H9 (cell line): Measurements from ENCODE around the gene RGS2. TPM values are rescaled to one million over a fixed set of nuclear protein-coding genes. Genes with fewer than 3 reads are reported as not detected.
A peak's percentile ranks its signal among the peaks of the same experiment; 100 is the strongest.

Source experiments
- DNase-seq: peaks from one replicate; pipeline ENCODE4 v3.0.0-alpha.2; 2017
- H2AFZ ChIP-seq: one replicate; pipeline ENCODE4 v1.6.1; 2013; ENCODE audit warnings: mild to moderate bottlenecking, low read length, control low read depth, moderate library complexity
- H2AK5ac ChIP-seq: 2 replicates; pipeline ENCODE4 v1.6.1; 2013; ENCODE audit warnings: low read length, control low read depth, mixed read lengths; ENCODE audit not compliant: insufficient read length
- H2BK120ac ChIP-seq: one replicate; pipeline ENCODE4 v1.6.1; 2013; ENCODE audit warnings: low read depth, mild to moderate bottlenecking, low read length, control low read depth, inconsistent platforms; ENCODE audit not compliant: poor library complexity, severe bottlenecking
- H2BK12ac ChIP-seq: 2 replicates; pipeline ENCODE4 v1.6.1; 2013; ENCODE audit warnings: low read length, control low read depth, mixed read lengths, low read depth; ENCODE audit not compliant: insufficient read length
- H2BK15ac ChIP-seq: 2 replicates; pipeline ENCODE4 v1.6.1; 2013; ENCODE audit warnings: low read depth, low read length, control low read depth
- H2BK20ac ChIP-seq: one replicate; pipeline ENCODE4 v1.6.1; 2013; ENCODE audit warnings: low read depth, mild to moderate bottlenecking, low read length, control low read depth, inconsistent platforms; ENCODE audit not compliant: poor library complexity, severe bottlenecking
- H2BK5ac ChIP-seq: 2 replicates; pipeline ENCODE4 v1.6.1; 2013; ENCODE audit warnings: low read length, control low read depth, mixed read lengths; ENCODE audit not compliant: insufficient read length
- H3K14ac ChIP-seq: 2 replicates; pipeline ENCODE4 v1.6.1; 2013; ENCODE audit warnings: low read length, control low read depth; ENCODE audit not compliant: insufficient read depth
- H3K18ac ChIP-seq: 2 replicates; pipeline ENCODE4 v1.6.1; 2013; ENCODE audit warnings: low read depth, mild to moderate bottlenecking, mixed read lengths, low read length, control low read depth; ENCODE audit not compliant: insufficient read length
- H3K23ac ChIP-seq: 2 replicates; pipeline ENCODE4 v1.6.1; 2013; ENCODE audit warnings: low read length, control low read depth, mixed read lengths, low read depth; ENCODE audit not compliant: insufficient read length
- H3K23me2 ChIP-seq: 2 replicates; pipeline ENCODE4 v1.6.1; 2013; ENCODE audit warnings: low read depth, mild to moderate bottlenecking, mixed read lengths, low read length, control low read depth; ENCODE audit not compliant: insufficient read length, poor library complexity, severe bottlenecking
- H3K27ac ChIP-seq: 2 replicates; pipeline ENCODE4 v1.5.1; 2013; ENCODE audit warnings: low read length, control low read depth, mixed read lengths, low read depth; ENCODE audit not compliant: insufficient read length
- H3K27me3 ChIP-seq: 2 replicates; pipeline ENCODE4 v1.6.1; 2013; ENCODE audit warnings: low read length, control low read depth, inconsistent platforms; ENCODE audit not compliant: insufficient read depth
- H3K4ac ChIP-seq: 2 replicates; pipeline ENCODE4 v1.6.1; 2013; ENCODE audit warnings: low read depth, mild to moderate bottlenecking, control low read depth, inconsistent platforms, low read length, moderate library complexity
- H3K4me1 ChIP-seq: 2 replicates; pipeline ENCODE4 v1.6.1; 2013; ENCODE audit warnings: low read length, control low read depth, inconsistent platforms; ENCODE audit not compliant: insufficient read depth
- H3K4me2 ChIP-seq: 2 replicates; pipeline ENCODE4 v1.6.1; 2013; ENCODE audit warnings: low read length, control low read depth, mixed read lengths; ENCODE audit not compliant: insufficient read length, insufficient read depth
- H3K56ac ChIP-seq: 2 replicates; pipeline ENCODE4 v1.6.1; 2013; ENCODE audit warnings: low read depth, mild to moderate bottlenecking, mixed read lengths, low read length, control low read depth; ENCODE audit not compliant: insufficient read length
- H3K79me1 ChIP-seq: 2 replicates; pipeline ENCODE4 v1.6.1; 2013; ENCODE audit warnings: low read depth, mild to moderate bottlenecking, moderate library complexity, low read length, control low read depth, inconsistent platforms; ENCODE audit not compliant: insufficient read depth, poor library complexity, severe bottlenecking
- H3K79me2 ChIP-seq: 2 replicates; pipeline ENCODE4 v1.6.1; 2013; ENCODE audit warnings: low read length, control low read depth, inconsistent platforms; ENCODE audit not compliant: insufficient read depth
- H3K9ac ChIP-seq: 2 replicates; pipeline ENCODE4 v1.6.1; 2013; ENCODE audit warnings: low read length, control low read depth, mixed read lengths; ENCODE audit not compliant: insufficient read length; ENCODE audit errors: extremely low read depth
- H3K9me3 ChIP-seq: one replicate; pipeline ENCODE4 v1.6.1; 2013; ENCODE audit warnings: low read depth, low read length, inconsistent platforms; ENCODE audit not compliant: control insufficient read depth
- H3T11ph ChIP-seq: one replicate; pipeline ENCODE4 v1.6.1; 2013; ENCODE audit warnings: mild to moderate bottlenecking, low read length, control low read depth, inconsistent platforms
- H4K20me1 ChIP-seq: one replicate; pipeline ENCODE4 v1.6.1; 2013; ENCODE audit not compliant: control insufficient read depth, insufficient read length, insufficient read depth
- H4K5ac ChIP-seq: 2 replicates; pipeline ENCODE4 v1.6.1; 2013; ENCODE audit warnings: low read depth, mild to moderate bottlenecking, mixed read lengths, low read length, control low read depth; ENCODE audit not compliant: insufficient read length
- H4K8ac ChIP-seq: replicated peaks from 2 replicates; pipeline ENCODE4 v1.6.1; 2013; ENCODE audit warnings: low read length, control low read depth, mixed read lengths, low read depth; ENCODE audit not compliant: insufficient read length
- H4K91ac ChIP-seq: 2 replicates; pipeline ENCODE4 v1.6.1; 2013; ENCODE audit warnings: low read depth, mild to moderate bottlenecking, moderate library complexity, mixed read lengths, low read length, control low read depth; ENCODE audit not compliant: insufficient read length
- H3K27ac Mint-ChIP-seq, 3 experiments: 2 replicates in 2 of 3; 3 replicates in 1 of 3; pipeline ENCODE4 v1.8.0; 2020 to 2021; ENCODE audit warnings: mixed read lengths in 3 of 3, mild to moderate bottlenecking in 1 of 3, moderate library complexity in 1 of 3
- H3K27me3 Mint-ChIP-seq: 2 replicates; pipeline ENCODE4 v1.8.0; 2021; ENCODE audit warnings: low read depth, mild to moderate bottlenecking, moderate library complexity, mixed read lengths
- H3K36me3 Mint-ChIP-seq, 3 experiments: 2 replicates in 2 of 3; 3 replicates in 1 of 3; pipeline ENCODE4 v1.8.0; 2020 to 2021; ENCODE audit warnings: low read depth in 3 of 3, mixed read lengths in 3 of 3; ENCODE audit not compliant: insufficient read depth in 1 of 3
- H3K4me1 Mint-ChIP-seq, 2 experiments: 2 replicates each; pipeline ENCODE4 v1.8.0; 2020; ENCODE audit warnings: mixed read lengths in 2 of 2
- H3K4me3 Mint-ChIP-seq, 2 experiments: 2 replicates in 1 of 2; 3 replicates in 1 of 2; pipeline ENCODE4 v1.8.0; 2020 to 2021; ENCODE audit warnings: mild to moderate bottlenecking in 2 of 2, mixed read lengths in 2 of 2, moderate library complexity in 1 of 2
- H3K9me3 Mint-ChIP-seq, 2 experiments: 2 replicates in 1 of 2; 3 replicates in 1 of 2; pipeline ENCODE4 v1.8.0; 2020; ENCODE audit warnings: mild to moderate bottlenecking in 2 of 2, mixed read lengths in 2 of 2, moderate library complexity in 1 of 2
- CTCF ChIP-seq: fragments of 200-600 bp; sonication (generic); conservative IDR thresholded peaks from 3 replicates; pipeline ENCODE4 v1.8.0; 2021; ENCODE audit warnings: antibody characterized with exemption, mild to moderate bottlenecking
- WGBS: extraction: QIAGEN DNeasy Blood & Tissue Kit; methylation state at CpG from one replicate; pipeline ENCODE4 v1.1.7; 2013; ENCODE audit warnings: missing lambda C conversion rate, low lambda C conversion rate, mixed read lengths; ENCODE audit not compliant: insufficient read length; ENCODE audit errors: extremely low coverage; 5-methylcytosine and 5-hydroxymethylcytosine counted together
- total RNA-seq: library from RNA; stranded (reverse); gene quantifications from 2 replicates; pipeline ENCODE4 v1.2.1, GENCODE V29; 2021

The RGS2 gene
- total RNA-seq, 1 experiment from 2014 or later: 13.9 TPM

- H4K5ac ChIP-seq: no peak overlapping the region
- H3K79me2 ChIP-seq: no peaks in the 10 kb centered on the region; the same call in 1 of the 2 replicates
- no peak overlapping the region for H2BK120ac ChIP-seq
- H3K4ac ChIP-seq: no peak overlapping the region
- H3T11ph ChIP-seq: no peak overlapping the region
- no peak overlapping the region for H2BK5ac ChIP-seq
- H4K20me1 ChIP-seq: no peaks in the 10 kb centered on the region
- peak overlapping the region; percentile 89 for H3K4me2 ChIP-seq
- H4K91ac ChIP-seq: no peak overlapping the region
- peaks cover 23 to 31% of the 10 kb centered on the region in 2 experiments for H3K4me1 Mint-ChIP-seq
- no peak overlapping the region for H2BK15ac ChIP-seq
- H3K27ac Mint-ChIP-seq: peak overlapping the region in 2 of 3 experiments; percentile 27 to 95; a peak in 2 of 7 replicates
- no peak overlapping the region for H3K14ac ChIP-seq
- no peak for DNase-seq
- H3K27me3 Mint-ChIP-seq: peaks cover 15% of the 10 kb centered on the region
- H2AK5ac ChIP-seq: no peak overlapping the region
- H3K9me3 Mint-ChIP-seq: no peaks in the 10 kb centered on the region
- H2BK20ac ChIP-seq: no peak overlapping the region
- H3K56ac ChIP-seq: no peak overlapping the region
- H4K8ac ChIP-seq: no peak overlapping the region
- H3K4me1 ChIP-seq: no peaks in the 10 kb centered on the region
- H3K18ac ChIP-seq: no peak overlapping the region
- no peak overlapping the region for H3K9ac ChIP-seq
- no peak overlapping the region for H3K23ac ChIP-seq
- H3K9me3 ChIP-seq: no peaks in the 10 kb centered on the region
- no peak overlapping the region for H2AFZ ChIP-seq
- peak overlapping the region; percentile 90 to 97 for H3K4me3 Mint-ChIP-seq
- H3K27me3 ChIP-seq: no peaks in the 10 kb centered on the region
- H3K36me3 Mint-ChIP-seq: peaks cover 5 to 15% (median 11%) of the 10 kb centered on the region in 3 experiments; a peak in 6 of 7 replicates
- H3K79me1 ChIP-seq: no peaks in the 10 kb centered on the region
- H3K27ac ChIP-seq: no peak overlapping the region
- H2BK12ac ChIP-seq: no peak overlapping the region
- no peak for TF ChIP-seq CTCF
- WGBS: no CpG with 5 or more reads among the region's 9 CpGs
- peaks cover 12% of the 10 kb centered on the region for H3K23me2 ChIP-seq
Observed at GRCh38 chr1:192807211-192808162, 1.4 kb upstream of the RGS2 start.
